ENCODE results near the gene ATP8A2.

DNA sequence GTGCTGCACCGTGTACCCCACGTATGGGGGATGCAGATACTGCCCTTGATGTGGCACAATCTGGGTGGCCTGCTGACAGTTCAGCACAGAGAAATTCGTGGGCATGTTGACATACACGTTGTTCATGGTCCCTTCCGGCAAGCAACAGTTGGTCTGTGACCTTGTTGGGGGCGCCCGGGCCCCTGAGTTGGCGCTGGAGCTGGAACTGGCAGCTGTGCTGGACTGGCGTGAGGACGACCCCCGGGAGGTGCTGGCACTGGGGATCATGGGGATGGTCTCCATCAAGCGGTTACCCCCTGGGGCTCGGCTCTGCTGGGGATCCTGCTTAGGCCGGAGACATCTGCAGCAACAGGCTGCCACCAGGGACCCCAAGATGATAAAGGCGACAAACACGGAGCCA is 674.9 kb downstream of the ATP8A2 start:
- TF ChIP-seq POLR2AphosphoS5 (IDR thresholded peaks at IDR 0.05) (no peak), CTCF (IDR thresholded peaks at IDR 0.05; ENCODE audit: poor library complexity, severe bottlenecking) (no peak)
